ENCODE measurements around the gene CRB2.

Gene CRB2

DNA sequence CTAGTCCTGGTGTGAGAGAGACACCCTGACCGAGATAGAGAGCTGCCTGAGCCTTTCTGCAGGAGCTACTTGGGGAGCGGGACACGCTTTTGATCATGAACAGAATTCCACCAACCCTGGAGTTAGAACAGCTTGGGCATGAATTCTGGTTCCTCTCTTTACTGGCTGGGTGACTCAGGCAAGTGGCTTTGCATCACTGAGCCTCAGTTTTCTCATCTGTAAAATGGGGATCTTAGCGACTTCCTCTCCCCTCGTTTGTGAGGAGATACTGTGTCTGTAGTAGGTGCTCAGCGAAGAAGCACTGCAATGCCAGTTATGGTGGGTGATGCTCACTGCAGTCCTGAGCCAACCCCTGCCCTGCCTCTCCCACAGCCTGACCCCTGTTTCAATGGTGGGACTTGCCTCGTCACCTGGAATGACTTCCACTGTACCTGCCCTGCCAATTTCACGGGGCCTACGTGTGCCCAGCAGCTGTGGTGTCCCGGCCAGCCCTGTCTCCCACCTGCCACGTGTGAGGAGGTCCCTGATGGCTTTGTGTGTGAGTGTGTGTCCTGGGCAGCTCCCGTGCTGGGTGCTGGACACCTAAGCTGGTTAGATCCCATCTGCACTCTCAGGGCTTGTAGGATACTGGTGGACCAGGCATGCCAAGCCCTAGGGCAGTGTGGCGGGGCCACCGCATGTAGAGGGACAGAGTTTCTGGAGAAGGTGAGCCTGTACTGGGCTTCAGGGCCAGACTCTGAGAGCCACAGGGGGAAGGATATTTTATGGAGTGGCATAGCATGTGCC is 16.0 kb downstream of the CRB2 start:
- no peaks in the 10 kb centered on the region for H3K36me3 ChIP-seq (ENCODE audit: control insufficient read depth in 5 of 5, insufficient read depth in 5 of 5, low read length in 5 of 5)
- H3K27me3 ChIP-seq (ENCODE audit: control insufficient read depth in 5 of 5, insufficient read depth in 4 of 5, low read length in 5 of 5): peaks cover 41 to 79% (median 75%) of the 10 kb centered on the region in 5 donors
- H3K9me3 ChIP-seq (ENCODE audit: control insufficient read depth in 5 of 5, low read length in 5 of 5): no peaks in the 10 kb centered on the region
- H3K27ac ChIP-seq (ENCODE audit: low read depth, low read length): no peak overlapping the region
- H3K4me3 ChIP-seq (ENCODE audit: low read depth in 1 of 5, low read length in 5 of 5): no peak overlapping the region
- peaks cover 0 to 23% (median 12%) of the 10 kb centered on the region in 5 donors for H3K4me1 ChIP-seq (ENCODE audit: control insufficient read depth in 5 of 5, insufficient read depth in 5 of 5, low read length in 5 of 5)
- no peak overlapping the region for H3K9ac ChIP-seq (ENCODE audit: low read length in 5 of 5)

DNA sequence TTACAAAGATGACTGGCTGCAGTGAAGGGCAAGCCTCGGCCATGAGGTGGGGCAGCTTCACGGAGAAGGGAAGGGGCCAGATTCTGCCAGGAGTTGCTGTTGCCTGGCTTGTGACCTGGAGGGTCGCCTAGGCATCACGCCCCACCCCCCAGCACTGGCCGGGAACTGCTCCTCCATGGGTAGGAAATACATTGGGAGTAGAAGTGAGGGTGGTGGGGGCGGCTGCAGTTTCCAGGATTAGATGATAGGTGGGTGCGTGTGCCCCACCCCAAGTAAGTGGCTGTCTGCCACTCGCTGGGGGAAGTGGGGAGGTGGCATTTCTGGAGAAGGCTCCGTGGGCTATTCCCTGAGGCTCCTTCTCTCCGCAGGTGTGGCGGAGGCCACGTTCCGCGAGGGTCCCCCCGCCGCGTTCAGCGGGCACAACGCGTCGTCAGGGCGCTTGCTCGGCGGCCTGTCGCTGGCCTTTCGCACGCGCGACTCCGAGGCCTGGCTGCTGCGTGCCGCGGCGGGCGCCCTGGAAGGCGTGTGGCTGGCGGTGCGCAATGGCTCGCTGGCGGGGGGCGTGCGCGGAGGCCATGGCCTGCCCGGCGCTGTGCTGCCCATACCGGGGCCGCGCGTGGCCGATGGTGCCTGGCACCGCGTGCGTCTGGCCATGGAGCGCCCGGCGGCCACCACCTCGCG is 16.9 kb downstream of the CRB2 start:
- Histone ChIP-seq H3K9me3 (ENCODE audit: control insufficient read depth in 5 of 5, low read length in 5 of 5) (no peaks in the 10 kb centered on the region), H3K4me3 (ENCODE audit: low read depth in 1 of 5, low read length in 5 of 5) (no peak overlapping the region), H3K27me3 (ENCODE audit: control insufficient read depth in 5 of 5, insufficient read depth in 4 of 5, low read length in 5 of 5) (peaks cover 43 to 83% (median 74%) of the 10 kb centered on the region in 5 donors), H3K4me1 (ENCODE audit: control insufficient read depth in 5 of 5, insufficient read depth in 5 of 5, low read length in 5 of 5) (peaks cover 0 to 23% (median 12%) of the 10 kb centered on the region in 5 donors), H3K9ac (ENCODE audit: low read length in 5 of 5) (no peak overlapping the region), H3K36me3 (ENCODE audit: control insufficient read depth in 5 of 5, insufficient read depth in 5 of 5, low read length in 5 of 5) (no peaks in the 10 kb centered on the region), H3K27ac (ENCODE audit: low read depth, low read length) (no peak overlapping the region)

DNA sequence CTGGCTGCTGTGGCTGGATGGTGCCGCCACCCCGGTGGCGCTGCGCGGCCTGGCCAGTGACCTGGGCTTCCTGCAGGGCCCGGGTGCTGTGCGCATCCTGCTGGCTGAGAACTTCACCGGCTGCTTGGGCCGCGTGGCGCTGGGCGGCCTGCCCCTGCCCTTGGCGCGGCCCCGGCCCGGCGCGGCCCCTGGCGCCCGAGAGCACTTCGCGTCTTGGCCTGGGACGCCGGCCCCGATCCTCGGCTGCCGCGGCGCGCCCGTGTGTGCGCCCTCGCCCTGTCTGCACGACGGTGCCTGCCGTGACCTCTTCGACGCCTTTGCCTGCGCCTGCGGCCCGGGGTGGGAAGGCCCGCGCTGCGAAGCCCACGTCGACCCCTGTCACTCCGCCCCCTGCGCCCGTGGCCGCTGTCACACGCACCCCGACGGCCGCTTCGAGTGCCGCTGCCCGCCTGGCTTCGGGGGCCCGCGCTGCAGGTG is 17.5 kb downstream of the CRB2 start:
- Histone ChIP-seq H3K36me3 (ENCODE audit: control insufficient read depth in 5 of 5, insufficient read depth in 5 of 5, low read length in 5 of 5) (no peaks in the 10 kb centered on the region), H3K9ac (ENCODE audit: low read length in 5 of 5) (no peak overlapping the region), H3K4me1 (ENCODE audit: control insufficient read depth in 5 of 5, insufficient read depth in 5 of 5, low read length in 5 of 5) (peaks cover 0 to 23% (median 12%) of the 10 kb centered on the region in 5 donors), H3K4me3 (ENCODE audit: low read depth in 1 of 5, low read length in 5 of 5) (no peak overlapping the region), H3K9me3 (ENCODE audit: control insufficient read depth in 5 of 5, low read length in 5 of 5) (no peaks in the 10 kb centered on the region), H3K27ac (ENCODE audit: low read depth, low read length) (no peak overlapping the region), H3K27me3 (ENCODE audit: control insufficient read depth in 5 of 5, insufficient read depth in 4 of 5, low read length in 5 of 5) (peaks cover 43 to 86% (median 68%) of the 10 kb centered on the region in 5 donors)

DNA sequence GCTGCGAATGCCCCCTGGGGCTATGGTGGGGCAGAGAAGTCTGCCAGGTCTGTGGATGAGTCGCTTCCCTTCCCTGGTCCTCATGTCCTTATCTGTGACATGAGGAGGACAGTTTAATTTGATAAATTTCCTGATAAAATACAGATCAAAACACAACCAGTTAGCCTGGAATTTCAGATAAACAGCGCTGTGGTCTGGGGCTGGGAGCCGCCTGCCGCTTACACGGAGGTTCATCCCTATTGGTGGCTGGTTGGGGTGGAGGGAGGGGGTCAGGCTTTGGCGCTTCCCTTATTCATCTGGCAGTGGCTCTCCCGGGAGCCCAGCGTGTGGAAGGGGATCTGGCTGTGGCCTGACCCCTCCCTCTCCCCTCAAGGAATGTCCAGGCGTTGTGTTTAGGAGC is 17.9 kb downstream of the CRB2 start:
- H3K36me3 ChIP-seq (ENCODE audit: control insufficient read depth in 5 of 5, insufficient read depth in 5 of 5, low read length in 5 of 5): no peaks in the 10 kb centered on the region
- no peaks in the 10 kb centered on the region for H3K9me3 ChIP-seq (ENCODE audit: control insufficient read depth in 5 of 5, low read length in 5 of 5)
- peaks cover 43 to 84% (median 64%) of the 10 kb centered on the region in 5 donors for H3K27me3 ChIP-seq (ENCODE audit: control insufficient read depth in 5 of 5, insufficient read depth in 4 of 5, low read length in 5 of 5)
- H3K4me1 ChIP-seq (ENCODE audit: control insufficient read depth in 5 of 5, insufficient read depth in 5 of 5, low read length in 5 of 5): peaks cover 0 to 23% (median 12%) of the 10 kb centered on the region in 5 donors
- no peak overlapping the region for H3K4me3 ChIP-seq (ENCODE audit: low read depth in 1 of 5, low read length in 5 of 5)
- no peak overlapping the region for H3K9ac ChIP-seq (ENCODE audit: low read length in 5 of 5)
- no peak overlapping the region for H3K27ac ChIP-seq (ENCODE audit: low read depth, low read length)

DNA sequence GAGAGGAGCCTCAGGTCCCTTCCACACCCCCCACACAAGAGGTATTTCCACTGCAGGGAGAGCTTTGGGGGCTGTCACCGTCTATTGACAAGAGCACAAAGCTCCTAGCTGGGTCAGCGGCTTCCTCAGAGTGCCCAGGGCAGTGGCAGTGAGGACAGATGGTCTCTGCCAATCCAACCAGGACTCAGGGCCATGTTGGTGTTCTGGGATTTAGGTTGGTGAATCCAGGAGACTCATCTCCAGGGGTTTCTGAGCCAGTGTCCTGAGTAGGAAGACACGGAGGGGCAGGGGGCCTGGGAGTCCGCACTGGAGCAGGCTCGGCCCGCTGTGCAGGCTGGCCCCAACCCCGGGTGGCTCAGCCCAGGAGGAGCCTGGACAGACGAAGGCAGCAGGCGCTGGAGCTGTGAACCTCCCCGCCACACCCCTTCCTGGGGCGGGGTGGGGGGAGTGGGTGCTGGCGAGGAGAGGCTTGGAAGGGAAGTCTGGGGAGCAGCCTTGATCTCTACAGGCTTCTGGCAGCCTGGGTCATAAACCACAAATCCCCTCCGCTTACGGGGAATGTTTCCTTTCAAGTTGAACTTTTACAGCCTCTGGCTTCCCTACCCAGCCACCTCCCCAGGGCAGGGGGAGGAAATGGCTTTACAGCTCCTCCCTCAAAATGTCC is 19.6 kb downstream of the CRB2 start:
- peaks cover 40 to 69% (median 62%) of the 10 kb centered on the region in 5 donors for H3K27me3 ChIP-seq (ENCODE audit: control insufficient read depth in 5 of 5, insufficient read depth in 4 of 5, low read length in 5 of 5)
- peaks cover 0 to 23% (median 12%) of the 10 kb centered on the region in 5 donors for H3K4me1 ChIP-seq (ENCODE audit: control insufficient read depth in 5 of 5, insufficient read depth in 5 of 5, low read length in 5 of 5)
- H3K36me3 ChIP-seq (ENCODE audit: control insufficient read depth in 5 of 5, insufficient read depth in 5 of 5, low read length in 5 of 5): peaks cover 0 to 9% (median 0%) of the 10 kb centered on the region in 5 donors
- no peaks in the 10 kb centered on the region for H3K9me3 ChIP-seq (ENCODE audit: control insufficient read depth in 5 of 5, low read length in 5 of 5)
- peak overlapping the region in 1 of 5 donors; percentile 14 for H3K9ac ChIP-seq (ENCODE audit: low read length in 5 of 5)
- H3K4me3 ChIP-seq (ENCODE audit: low read depth in 1 of 5, low read length in 5 of 5): peak overlapping the region in 1 of 5 donors; percentile 1
- H3K27ac ChIP-seq (ENCODE audit: low read depth, low read length): no peak overlapping the region

DNA sequence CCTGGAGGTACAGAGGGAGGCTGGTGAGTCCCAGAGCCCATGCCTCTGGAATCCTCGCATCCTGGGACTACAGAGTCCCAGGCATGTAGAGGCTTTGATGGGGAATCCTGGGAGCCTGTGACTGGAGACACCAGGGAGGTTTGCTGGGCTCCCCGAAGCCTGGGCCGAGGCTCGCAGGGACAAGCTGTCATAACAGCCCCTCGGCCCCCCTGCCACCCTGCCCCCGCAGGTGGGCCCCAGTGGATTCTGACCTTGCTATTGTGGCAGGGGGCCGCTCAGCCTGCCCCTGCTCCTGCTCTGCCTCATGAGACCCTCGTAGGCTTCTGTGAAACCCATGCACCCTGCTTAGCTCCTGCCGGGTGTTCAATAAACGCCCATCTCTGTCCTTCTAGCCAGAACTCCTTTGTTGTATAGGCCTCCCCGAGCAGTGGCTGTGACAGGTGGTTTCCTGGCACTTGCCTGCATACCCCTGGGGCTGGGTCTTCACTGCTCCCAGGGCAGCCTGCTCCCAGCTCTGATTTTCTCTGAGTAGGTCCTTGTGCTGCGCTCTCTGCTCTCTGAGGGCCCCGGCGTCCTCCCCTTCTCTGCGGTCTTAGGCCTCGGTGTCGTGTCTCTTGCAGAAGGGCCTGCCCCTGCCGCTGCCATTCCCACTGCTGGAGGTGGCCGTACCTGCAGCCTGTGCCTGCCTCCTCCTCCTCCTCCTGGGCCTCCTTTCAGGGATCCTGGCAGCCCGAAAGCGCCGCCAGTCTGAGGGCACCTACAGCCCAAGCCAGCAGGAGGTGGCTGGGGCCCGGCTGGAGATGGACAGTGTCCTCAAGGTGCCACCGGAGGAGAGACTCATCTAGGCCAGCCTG is 20.4 kb downstream of the CRB2 start:
- Histone ChIP-seq H3K4me3 (ENCODE audit: low read depth in 1 of 5, low read length in 5 of 5) (peak overlapping the region in 1 of 5 donors; percentile 1), H3K36me3 (ENCODE audit: control insufficient read depth in 5 of 5, insufficient read depth in 5 of 5, low read length in 5 of 5) (peaks cover 0 to 17% (median 0%) of the 10 kb centered on the region in 5 donors), H3K9ac (ENCODE audit: low read length in 5 of 5) (peak overlapping the region in 1 of 5 donors; percentile 14), H3K4me1 (ENCODE audit: control insufficient read depth in 5 of 5, insufficient read depth in 5 of 5, low read length in 5 of 5) (peaks cover 0 to 23% (median 12%) of the 10 kb centered on the region in 5 donors), H3K27me3 (ENCODE audit: control insufficient read depth in 5 of 5, insufficient read depth in 4 of 5, low read length in 5 of 5) (peaks cover 37 to 62% (median 55%) of the 10 kb centered on the region in 5 donors), H3K9me3 (ENCODE audit: control insufficient read depth in 5 of 5, low read length in 5 of 5) (no peaks in the 10 kb centered on the region), H3K27ac (ENCODE audit: low read depth, low read length) (no peak overlapping the region)

DNA sequence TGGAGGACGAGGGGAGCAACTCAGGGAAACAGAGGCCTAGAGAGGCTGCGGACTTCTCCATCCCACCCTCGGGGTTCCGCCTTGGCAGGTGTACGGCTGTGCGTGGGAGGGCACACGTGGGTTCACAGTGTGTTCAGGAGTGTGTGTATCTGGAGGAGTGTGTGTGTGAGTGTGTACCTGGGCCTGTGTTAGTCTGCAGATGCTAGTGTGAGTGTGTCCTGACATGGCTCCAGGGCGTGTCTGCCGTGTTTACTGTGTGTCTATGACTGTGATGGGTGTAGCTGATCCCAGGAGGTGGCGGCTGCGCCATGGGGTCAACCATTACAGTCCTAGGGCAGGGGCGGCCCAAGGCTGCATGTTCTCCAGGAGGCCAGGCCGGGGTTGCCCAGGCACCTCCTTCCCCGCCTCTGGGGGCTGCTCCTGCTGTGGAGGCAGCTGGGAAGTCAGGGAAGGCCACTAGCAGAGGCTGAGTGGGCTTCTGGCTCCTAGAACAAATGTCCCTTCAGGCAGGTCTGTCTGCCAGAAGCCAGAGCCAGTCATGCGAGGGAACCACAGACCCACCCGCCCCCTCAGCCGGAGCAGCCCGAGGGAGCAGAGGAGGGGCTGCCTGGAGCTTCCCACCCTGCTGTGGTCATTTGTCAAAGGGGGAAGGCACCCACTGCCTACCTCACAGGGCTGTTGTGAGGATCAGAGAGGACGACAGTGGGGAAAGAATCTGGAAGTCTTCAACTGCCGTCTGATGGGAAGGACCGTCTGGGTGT is 21.4 kb downstream of the CRB2 start:
- H3K27ac ChIP-seq (ENCODE audit: low read depth, low read length): no peak overlapping the region
- H3K4me1 ChIP-seq (ENCODE audit: control insufficient read depth in 5 of 5, insufficient read depth in 5 of 5, low read length in 5 of 5): peaks cover 0 to 23% (median 12%) of the 10 kb centered on the region in 5 donors
- no peak overlapping the region for H3K9ac ChIP-seq (ENCODE audit: low read length in 5 of 5)
- peaks cover 0 to 24% (median under 1%) of the 10 kb centered on the region in 5 donors for H3K36me3 ChIP-seq (ENCODE audit: control insufficient read depth in 5 of 5, insufficient read depth in 5 of 5, low read length in 5 of 5)
- H3K9me3 ChIP-seq (ENCODE audit: control insufficient read depth in 5 of 5, low read length in 5 of 5): no peaks in the 10 kb centered on the region
- no peak overlapping the region for H3K4me3 ChIP-seq (ENCODE audit: low read depth in 1 of 5, low read length in 5 of 5)
- peaks cover 28 to 53% (median 49%) of the 10 kb centered on the region in 5 donors for H3K27me3 ChIP-seq (ENCODE audit: control insufficient read depth in 5 of 5, insufficient read depth in 4 of 5, low read length in 5 of 5)

DNA sequence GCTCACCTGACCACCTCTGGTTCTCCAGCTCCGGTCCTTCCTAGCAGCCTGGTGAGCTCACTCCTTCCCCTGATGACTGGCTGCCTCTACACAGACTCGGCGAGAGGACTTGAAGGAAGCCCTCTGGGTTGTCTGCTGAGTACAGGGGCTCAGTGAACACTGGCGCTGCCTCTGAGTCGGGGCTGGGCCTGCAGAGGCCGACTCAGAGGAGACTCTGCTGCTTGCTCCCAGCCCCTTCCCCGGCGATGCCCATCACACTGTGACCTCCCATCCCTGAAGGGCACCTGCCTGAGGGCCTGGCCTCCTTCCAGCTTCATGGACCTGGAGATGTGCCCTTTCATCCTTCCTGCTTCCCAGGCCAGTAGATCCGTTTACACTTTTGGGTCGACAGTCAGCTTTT is 22.0 kb downstream of the CRB2 start:
- Histone ChIP-seq H3K9ac (ENCODE audit: low read length in 5 of 5) (no peak overlapping the region), H3K4me1 (ENCODE audit: control insufficient read depth in 5 of 5, insufficient read depth in 5 of 5, low read length in 5 of 5) (peaks cover 0 to 21% (median 12%) of the 10 kb centered on the region in 5 donors)

More for the DNA sequence above, 22.0 kb downstream of the CRB2 start:
- Histone ChIP-seq H3K27ac (ENCODE audit: low read depth, low read length) (no peak overlapping the region), H3K4me3 (ENCODE audit: low read depth in 1 of 5, low read length in 5 of 5) (no peak overlapping the region), H3K9me3 (ENCODE audit: control insufficient read depth in 5 of 5, low read length in 5 of 5) (no peaks in the 10 kb centered on the region), H3K27me3 (ENCODE audit: control insufficient read depth in 5 of 5, insufficient read depth in 4 of 5, low read length in 5 of 5) (peaks cover 24 to 46% (median 43%) of the 10 kb centered on the region in 5 donors), H3K36me3 (ENCODE audit: control insufficient read depth in 5 of 5, insufficient read depth in 5 of 5, low read length in 5 of 5) (peaks cover 0 to 30% (median 5%) of the 10 kb centered on the region in 5 donors)

All from subcutaneous abdominal adipose tissue (tissue), 5 donors.